ENCODE results near the gene C10orf90. TPM values are rescaled to one million over a fixed set of nuclear protein-coding genes. Genes with fewer than 3 reads are reported as not detected.

Gene C10orf90
- total and polyA plus RNA-seq, 2 of the 8 experiments (the other 6 are each of a cell fraction or from before 2014, with no cell fraction given) = 0.21 TPM; not detected in 1

- no peak for TF ChIP-seq USF2 (IDR thresholded peaks at IDR 0.05; ENCODE audit: low read length)
Observed at GRCh38 chr10:126538439-126539135, 131.9 kb downstream of the C10orf90 start (continued).

Measured in H1 (cell line).